GM19467 (cell line): ENCODE results near the gene VWF.

Source experiments
- ATAC-seq: cut with Tn5 transposase; IDR thresholded peaks from one replicate; pipeline ENCODE4 v1.9.1; 2021; ENCODE audit warnings: mild to moderate bottlenecking, moderate library complexity; ENCODE audit not compliant: unreplicated experiment

Gene VWF

GRCh38 chr12:5965950-5966383 is 158.5 kb downstream of the VWF start:
- no peak for ATAC-seq

DNA sequence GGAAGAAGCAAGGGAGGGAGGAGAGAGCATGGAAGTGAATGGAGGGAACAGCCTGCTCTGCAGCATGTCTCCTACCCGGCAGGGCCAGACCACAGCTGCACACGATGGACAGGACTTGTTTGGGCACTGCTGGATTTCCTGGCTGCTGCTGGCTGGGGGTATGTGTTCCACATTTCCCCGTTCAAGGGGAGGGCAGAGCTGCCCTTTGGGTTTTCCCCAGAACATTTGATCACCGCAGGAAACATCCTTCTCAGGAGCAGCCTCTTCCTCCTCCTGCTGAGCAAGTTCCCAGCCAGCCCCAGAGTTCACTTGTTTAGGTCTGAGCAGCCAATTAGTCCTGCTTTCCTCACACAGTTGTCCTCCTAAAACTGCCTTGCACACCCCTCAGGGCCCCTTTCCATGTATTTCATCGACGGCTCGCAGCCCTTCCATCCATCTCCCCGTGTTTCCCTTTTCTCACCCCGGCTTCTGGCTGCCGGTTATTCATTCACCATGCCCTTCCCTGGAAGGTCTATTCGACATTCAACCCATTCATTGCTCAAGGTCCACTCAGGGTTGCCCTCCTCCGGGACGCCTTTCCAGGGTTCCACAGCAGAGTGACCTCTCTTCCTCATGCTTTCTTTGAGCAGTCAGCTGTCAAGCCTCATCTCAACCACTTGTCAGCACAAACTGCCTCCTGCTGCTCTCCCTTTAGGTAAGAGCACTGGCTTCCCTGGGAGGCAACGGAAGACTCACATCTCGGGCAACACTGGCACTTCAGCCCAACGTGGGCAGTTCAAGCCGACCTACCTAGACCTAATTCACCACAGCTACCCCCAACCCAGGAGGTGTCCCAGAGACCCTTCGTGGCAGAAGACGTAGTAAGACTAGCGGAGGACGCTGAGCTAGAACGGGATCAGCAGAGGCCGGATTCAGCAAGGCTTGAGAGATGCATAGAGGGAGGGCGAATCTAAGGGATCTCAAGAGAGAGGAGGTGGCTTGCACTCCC is 159.3 kb downstream of the VWF start:
- ATAC-seq = no peak

- ATAC-seq = no peak
Measured at GRCh38 chr12:5963515-5963914, 161.0 kb downstream of the VWF start.

DNA sequence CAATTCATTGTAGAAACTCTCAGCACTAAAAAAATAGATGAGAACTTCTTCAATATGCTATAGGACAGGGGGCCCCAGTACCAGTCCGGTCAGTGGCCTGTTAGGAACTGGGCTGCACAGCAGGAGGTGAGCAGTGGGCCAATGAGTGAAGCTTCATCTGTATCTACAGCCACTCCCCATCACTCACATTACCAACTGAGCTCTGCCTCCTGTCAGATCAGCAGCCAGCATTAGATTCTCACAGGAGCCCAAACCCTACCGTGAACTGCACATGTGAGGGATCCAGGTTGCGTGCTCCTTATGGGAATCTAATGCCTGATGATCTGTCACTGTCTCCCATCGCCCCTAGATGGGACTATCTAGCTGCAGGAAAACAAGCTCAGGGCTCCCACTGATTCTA is 163.7 kb downstream of the VWF start:
- no peak for ATAC-seq

DNA sequence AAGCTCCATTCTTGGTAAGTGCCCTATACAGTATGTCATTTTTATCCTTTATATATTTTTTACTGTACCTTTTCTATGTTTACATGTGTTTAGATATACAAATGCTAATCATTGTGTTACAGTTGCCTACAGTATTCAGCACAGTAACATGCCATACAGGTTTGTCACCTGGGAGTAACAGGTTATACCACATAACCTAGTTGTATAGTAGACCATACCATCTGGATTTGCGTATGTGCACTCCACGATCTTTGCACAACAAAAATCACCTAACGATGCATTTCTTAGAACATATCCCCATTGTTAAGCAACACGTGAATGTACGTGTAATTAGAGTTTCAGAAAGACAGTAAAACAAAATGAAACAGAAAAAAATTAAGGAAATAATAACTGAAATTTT is 167.5 kb downstream of the VWF start:
- no peak for ATAC-seq

- ATAC-seq = no peak
Measured at GRCh38 chr12:5954661-5955060, 169.8 kb downstream of the VWF start.

GRCh38 chr12:5953835-5954586 is 170.5 kb downstream of the VWF start:
- no peak for ATAC-seq

- no peak for ATAC-seq
Measured at GRCh38 chr12:5952031-5952430, 172.4 kb downstream of the VWF start.

DNA sequence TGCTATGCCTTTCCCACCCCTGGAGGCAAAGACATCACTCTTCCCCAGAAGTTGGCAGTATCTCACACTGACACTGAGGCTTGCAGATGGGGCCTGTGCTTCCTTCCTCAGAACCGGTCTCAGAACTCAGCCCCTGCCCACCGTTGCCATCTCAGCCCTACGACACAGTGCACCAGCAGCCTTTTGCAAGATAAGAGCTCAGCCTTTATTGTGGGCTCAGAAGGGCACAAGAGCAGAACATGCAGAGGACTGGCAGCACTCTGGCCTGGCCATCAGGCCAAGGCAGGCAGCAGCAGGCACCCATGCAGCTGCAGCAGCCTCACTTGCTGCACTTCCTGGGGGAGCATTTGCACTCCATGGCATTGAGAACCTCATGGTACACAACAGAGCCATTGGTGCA is 175.8 kb downstream of the VWF start:
- ATAC-seq = no peak

- no peak for ATAC-seq
Measured at GRCh38 chr12:5947006-5947405, 177.5 kb downstream of the VWF start.

- ATAC-seq = no peak
Measured at GRCh38 chr12:5946388-5946787, 178.1 kb downstream of the VWF start.

DNA sequence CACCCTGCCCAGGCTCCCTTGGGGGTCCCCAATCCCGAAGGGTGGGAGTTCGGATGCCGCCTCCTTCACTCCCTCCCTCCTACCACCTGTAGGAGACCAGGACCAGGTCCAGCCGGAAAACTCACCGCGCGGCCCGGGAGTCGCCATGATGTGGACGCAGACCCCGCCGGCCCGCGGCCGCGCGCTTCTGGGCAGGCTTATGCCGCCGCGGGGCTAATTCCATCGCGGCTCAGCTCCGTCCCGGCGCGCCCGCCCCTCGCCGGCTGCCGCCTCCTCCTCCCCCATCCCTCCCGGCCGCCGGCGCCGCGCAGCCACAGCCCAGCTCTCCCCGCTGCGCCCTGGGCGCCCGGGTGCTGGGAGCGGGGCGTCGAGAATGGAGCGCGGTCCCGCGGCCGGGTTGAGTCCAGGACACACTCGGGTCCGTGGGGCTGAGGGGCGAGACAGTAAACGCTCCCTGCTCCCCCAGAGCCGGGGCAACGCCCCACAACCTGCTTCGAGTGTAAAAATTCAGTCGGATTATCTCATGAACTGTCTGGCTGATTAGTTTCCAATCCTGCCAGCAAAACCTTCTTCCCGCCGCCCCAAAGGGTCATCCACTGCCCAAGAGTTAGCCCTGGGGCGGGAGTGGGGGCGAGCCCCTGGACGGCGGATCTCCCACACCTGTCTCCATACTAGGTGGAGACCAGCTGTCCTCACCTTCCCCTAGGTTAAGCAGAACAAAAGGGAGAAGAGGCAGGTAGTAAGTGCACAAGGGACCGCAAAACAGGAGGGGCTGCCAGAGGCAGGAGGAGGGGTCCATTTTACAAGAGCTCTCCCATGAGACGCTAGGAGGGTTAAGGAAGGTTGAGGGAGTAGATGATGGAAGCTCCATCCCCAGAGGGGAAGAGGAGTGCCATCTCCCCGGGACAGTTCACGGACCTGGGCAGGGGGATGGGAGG is 179.1 kb downstream of the VWF start, which contains the start of gene ANO2:
Gene ANO2, minus strand, starts transcription at position 189 of the 938 bp plus-strand sequence. Its CDS starts 42 bp downstream, at position 147.
- no peak for ATAC-seq

- ATAC-seq = no peak
Measured at GRCh38 chr12:5944688-5945070, 179.8 kb downstream of the VWF start.

- ATAC-seq = no peak
Measured at GRCh38 chr12:5944053-5944452, 180.4 kb downstream of the VWF start.

GRCh38 chr12:5941907-5942306 is 182.6 kb downstream of the VWF start:
- no peak for ATAC-seq

DNA sequence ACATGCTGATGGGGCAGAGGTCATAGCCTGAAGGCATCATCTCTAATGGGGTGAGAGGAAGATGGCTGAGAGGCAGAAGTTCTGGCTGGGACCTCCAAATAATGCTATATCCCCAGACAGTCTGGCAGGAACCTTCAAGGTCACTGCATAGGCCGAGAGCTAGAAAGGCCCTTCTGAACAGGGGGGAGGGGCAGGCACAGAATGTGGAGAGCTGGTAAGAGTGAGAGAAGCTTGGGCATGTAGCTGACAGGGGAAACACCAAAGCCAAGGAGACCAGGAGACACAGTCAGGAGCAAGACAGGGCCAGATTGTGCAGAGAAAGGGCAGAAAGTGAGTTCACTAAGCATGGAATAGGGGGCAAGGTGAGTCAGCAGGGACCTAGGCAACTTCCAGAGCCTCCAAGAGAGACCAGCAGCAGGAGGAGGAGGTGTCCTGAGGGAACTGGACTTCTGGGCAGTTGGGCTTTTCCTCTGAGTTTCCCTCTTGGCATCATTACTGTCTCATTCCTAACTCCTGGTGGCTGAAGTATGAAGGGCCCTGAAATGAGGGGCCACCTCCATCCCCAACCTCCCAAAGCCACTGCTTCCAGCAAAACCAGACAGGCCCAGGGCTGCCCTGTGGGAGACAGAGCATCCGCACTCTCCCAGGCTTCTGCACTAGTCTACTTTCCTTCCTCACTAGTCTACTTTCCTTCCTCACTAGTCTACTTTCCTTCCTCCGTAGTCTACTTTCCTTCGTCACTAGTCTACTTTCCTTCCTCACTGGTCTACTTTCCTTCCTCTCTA is 196.5 kb downstream of the VWF start:
- ATAC-seq = no peak

DNA sequence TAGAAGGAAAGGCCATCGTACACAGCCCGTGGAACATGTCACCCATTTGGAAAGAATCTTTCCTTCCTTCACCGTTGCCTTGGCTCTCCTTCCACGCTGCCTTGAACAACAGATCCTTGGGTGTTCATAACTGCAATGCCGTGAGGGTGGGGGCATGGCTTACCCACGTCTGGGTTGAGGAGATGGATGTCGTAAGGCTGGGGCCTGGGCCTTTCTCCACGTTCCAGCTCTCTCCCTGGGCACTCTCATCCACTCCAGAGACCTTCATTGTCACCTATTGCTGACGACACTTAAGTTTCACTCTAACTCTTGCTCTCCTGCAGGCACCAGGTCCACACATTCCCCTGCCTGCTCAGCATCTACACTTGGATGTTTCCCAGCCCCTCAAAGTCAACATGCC is 198.8 kb downstream of the VWF start:
- no peak for ATAC-seq

- no peak for ATAC-seq
Measured at GRCh38 chr12:5924342-5924741, 200.1 kb downstream of the VWF start.

DNA sequence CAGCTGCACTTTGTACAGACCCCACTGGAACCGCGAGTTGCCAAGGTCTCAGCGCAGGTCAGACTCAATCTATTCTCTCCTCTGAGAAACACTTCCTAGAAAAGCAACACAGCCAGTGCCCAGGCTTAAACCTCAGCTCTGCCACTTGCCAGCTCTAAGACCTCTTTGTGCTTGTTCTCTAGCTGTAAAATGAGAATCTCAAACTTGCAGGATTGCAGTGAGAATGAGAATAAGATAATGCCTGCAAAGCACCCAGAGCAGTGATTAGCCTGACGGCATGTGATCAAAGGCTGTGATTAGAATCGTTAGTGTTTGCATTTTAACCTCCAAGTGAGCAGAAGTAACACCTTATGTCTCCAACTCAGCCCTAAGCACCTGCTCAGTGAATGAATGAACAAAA is 200.7 kb downstream of the VWF start:
- no peak for ATAC-seq

- no peak for ATAC-seq
Measured at GRCh38 chr12:5923043-5923605, 201.3 kb downstream of the VWF start.
